HG02610 (cell line): Measurements from ENCODE around the gene FBXW5.

Source experiments
- ATAC-seq: cut with Tn5 transposase; IDR thresholded peaks from one replicate; pipeline ENCODE4 v1.9.1; 2021; ENCODE audit warnings: mild to moderate bottlenecking, moderate library complexity; ENCODE audit not compliant: unreplicated experiment

FBXW5 gene

GRCh38 chr9:136913701-136914438 lies 30.7 kb downstream of the FBXW5 start:
- ATAC-seq, result no peak

GRCh38 chr9:136910901-136911245 lies 33.7 kb downstream of the FBXW5 start:
- ATAC-seq, result no peak

GRCh38 chr9:136910197-136910900 lies 34.2 kb downstream of the FBXW5 start:
- no peak for ATAC-seq

- ATAC-seq, result no peak
Measured at GRCh38 chr9:136907011-136907914, 37.3 kb downstream of the FBXW5 start.

- no peak for ATAC-seq
Measured at GRCh38 chr9:136906266-136906665, 38.3 kb downstream of the FBXW5 start.

DNA sequence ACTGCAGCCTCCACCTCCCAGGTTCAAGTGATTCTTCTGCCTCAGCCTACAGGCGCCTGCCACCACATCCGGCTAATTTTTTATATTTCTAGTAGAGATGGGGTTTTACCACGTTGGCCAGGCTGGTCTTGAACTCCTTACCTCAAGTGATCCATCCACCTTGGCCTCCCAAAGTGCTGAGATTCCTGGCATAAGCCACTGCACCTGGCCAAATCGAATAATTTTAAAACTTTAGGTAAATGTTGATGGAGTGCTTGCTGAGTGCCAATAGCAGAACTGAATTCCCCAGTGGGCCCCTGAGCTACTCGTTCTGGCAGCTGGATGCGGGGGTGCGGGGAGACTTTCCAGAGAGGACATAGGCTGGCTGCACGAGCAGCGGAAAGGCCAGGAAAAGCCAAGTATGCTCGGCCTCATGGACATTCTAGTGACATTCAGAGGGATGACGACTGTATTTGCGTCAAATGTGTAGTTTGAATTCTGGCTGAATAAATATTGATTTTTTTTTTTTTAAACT lies 41.4 kb downstream of the FBXW5 start:
- ATAC-seq, result no peak

DNA sequence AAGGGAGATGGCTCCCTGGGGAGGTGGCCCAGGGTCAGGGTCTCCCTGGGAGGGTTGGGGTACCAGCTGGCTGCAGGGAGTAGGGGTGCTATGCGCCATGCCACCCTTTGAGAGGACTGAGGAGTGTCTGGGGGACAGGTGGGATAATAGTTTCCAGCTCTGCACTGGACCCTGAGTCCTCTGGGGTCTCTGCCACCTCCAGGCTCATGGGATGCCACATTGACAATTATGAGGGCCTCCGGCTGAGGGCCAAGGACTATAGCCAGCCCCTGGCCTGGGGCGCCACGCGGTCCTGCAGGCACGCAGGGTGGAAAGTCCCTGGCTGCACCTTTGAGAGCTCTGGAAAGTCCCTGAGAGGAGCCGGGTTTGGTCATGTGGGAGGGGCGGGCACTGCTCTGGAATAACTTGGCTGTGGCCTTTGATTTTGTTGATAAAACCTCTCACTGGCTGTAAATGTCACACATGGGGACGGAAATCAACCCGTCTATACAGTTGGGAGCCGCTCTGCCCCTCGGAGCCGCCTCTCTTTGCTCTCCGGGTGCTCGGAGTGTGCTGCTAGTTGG lies 42.2 kb downstream of the FBXW5 start:
- peak; percentile 61 for ATAC-seq

DNA sequence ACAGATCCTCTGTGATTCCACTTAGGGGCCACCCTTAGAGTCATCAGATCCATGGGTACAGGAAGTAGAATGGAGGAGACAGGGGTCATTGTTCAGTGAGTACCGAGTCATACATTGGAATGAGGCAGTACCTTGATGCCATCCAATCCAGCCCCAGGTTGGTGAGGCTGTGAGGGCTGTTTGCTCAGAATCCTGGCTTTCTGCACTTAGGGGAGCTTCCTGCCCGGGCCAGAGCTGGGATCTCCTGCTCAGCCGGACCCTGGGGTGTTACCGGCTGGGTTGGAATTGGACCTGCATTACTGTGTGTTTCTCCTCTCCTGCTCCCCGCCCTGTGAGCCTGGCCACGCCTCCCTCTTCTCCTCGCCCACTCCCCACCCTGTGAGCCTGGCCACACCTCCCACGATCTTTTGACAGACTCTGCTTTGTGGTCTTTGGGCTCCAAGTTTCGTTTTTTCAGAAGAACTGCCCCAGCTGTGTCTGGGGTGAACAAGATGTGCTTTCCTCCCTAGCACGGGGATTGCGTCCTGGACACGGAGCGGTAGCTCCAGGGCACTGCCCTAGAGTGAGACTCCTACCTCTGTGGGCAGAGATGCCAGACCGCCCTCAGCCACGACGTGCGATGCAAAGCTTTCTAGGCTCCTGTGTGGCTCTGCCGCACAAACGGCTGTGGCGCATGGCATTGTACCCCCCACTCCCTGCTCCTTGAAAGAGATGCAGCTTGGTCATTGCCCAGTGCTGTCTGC lies 42.9 kb downstream of the FBXW5 start:
- ATAC-seq, result peak; percentile 26

- no peak for ATAC-seq
Measured at GRCh38 chr9:136900988-136901515, 43.5 kb downstream of the FBXW5 start.

DNA sequence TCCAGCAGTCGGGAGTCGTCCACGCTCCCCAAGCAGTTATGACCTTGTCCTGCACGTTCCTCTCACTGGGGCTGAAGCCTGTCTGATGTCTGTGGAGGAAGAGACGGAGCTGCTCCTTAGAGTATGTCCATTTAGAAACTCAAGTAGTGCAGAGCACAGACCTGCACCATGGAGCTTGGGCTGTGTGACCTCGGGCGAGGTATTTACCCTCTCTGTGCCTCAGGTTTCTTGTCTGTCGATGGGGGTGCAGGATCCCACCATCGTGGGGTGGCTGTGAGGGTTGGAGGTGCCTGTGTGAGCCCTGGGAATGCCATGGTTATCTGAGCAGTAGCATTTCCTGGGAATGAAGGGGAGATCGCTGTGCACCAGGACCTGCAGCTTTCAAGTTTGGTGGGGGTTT lies 44.0 kb downstream of the FBXW5 start:
- ATAC-seq, result no peak

- no peak for ATAC-seq
Measured at GRCh38 chr9:136899196-136899595, 45.3 kb downstream of the FBXW5 start.

DNA sequence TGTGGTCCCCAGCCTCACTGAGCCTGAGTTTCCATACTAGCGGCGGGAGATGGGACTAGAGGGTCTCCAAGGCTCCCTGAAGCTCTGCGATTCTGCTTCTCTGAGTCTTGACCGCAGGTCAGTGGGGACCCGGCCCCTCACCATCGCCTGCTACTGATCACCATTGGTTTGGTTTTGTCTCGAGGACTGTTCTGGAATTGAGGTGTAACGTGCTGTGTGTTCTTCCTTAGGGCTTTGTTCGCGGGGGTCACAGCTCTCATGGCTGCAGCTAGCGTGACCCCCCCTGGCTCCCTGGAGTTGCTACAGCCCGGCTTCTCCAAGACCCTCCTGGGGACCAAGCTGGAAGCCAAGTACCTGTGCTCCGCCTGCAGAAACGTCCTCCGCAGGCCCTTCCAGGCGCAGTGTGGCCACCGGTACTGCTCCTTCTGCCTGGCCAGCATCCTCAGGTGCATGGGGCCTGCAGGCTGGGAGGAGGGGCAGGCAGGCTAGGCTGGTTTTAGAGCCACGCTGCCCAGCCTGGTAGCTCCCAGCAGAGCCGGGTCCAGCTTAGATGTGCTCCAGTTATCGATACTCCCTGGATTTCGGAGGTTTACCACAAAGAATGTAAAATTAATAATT lies 45.9 kb downstream of the FBXW5 start:
- no peak for ATAC-seq

DNA sequence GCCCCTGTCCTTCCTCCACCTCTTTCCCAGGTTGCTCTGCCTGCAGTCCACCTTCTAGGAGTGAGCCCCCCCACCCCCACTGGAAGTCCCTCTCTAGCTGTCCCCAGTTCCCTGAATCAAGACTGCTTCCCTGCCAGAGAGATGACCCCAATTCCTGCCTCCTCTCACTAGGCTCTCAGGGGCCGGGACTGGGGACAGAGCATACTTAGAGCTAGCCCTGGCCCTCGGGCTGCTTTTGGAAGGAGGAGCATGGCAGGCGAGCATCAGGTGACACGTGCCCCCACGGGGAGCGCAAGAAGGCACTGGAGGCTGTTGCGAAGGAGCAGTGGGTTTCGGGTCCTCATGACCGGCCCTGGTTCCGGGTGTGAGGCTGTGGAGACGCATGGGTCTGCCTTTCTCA lies 48.5 kb downstream of the FBXW5 start:
- ATAC-seq, result no peak

DNA sequence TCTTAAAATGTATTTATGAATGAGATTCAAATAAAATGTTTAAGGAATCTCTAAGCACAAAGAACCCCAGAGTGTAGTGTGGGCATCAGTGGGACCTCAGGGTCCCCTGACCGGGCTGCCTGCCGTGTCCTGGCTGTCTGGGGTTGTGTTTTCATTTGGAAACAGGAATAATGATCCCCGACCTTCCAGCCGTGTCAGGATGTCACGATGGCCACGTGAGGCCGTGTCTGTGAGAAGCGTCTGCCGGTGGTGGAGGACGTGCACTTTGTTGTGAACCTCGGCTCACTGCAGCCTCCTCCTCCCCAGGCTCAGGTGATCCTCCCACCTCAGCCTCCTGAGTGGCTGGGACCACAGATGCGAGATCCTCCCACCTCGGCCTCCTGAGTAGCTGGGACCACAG lies 53.9 kb downstream of the FBXW5 start:
- ATAC-seq, result no peak
